HEK293 (cell line): ENCODE results near the gene HDAC8.

Source experiments
- AEBP2 ChIP-seq: fragments of 450-650 bp; formaldehyde crosslinking; IDR thresholded peaks from 2 replicates; pipeline ENCODE4 v1.5.1; 2016; ENCODE audit warnings: missing biosample characterization, missing genetic modification characterization, borderline replicate concordance
- ATF2 ChIP-seq: fragments of 450-650 bp; formaldehyde crosslinking; IDR thresholded peaks from 2 replicates; pipeline ENCODE4 v1.5.1; 2016; ENCODE audit warnings: missing biosample characterization, missing genetic modification characterization, low read depth
- GFI1B ChIP-seq: fragments of 450-650 bp; formaldehyde crosslinking; IDR thresholded peaks from 2 replicates; pipeline ENCODE4 v1.5.1; 2016; ENCODE audit warnings: missing biosample characterization, missing genetic modification characterization
- GLIS1 ChIP-seq: fragments of 450-650 bp; formaldehyde crosslinking; IDR thresholded peaks from 2 replicates; pipeline ENCODE4 v1.5.1; 2016; ENCODE audit warnings: missing biosample characterization, missing genetic modification characterization
- KLF1 ChIP-seq: fragments of 450-650 bp; formaldehyde crosslinking; IDR thresholded peaks from 2 replicates; pipeline ENCODE4 v1.5.1; 2016; ENCODE audit warnings: missing biosample characterization, missing genetic modification characterization
- KLF17 ChIP-seq: fragments of 450-650 bp; formaldehyde crosslinking; IDR thresholded peaks from 2 replicates; pipeline ENCODE4 v1.5.1; 2016; ENCODE audit warnings: missing biosample characterization, missing genetic modification characterization
- RBAK ChIP-seq: fragments of 450-650 bp; formaldehyde crosslinking; IDR thresholded peaks from 2 replicates; pipeline ENCODE4 v1.5.1; 2016; ENCODE audit warnings: missing biosample characterization, missing genetic modification characterization
- REPIN1 ChIP-seq: fragments of 450-650 bp; formaldehyde crosslinking; IDR thresholded peaks from 2 replicates; pipeline ENCODE4 v1.5.1; 2017; ENCODE audit warnings: missing biosample characterization, missing genetic modification characterization, low read depth
- ZFP41 ChIP-seq: fragments of 450-650 bp; formaldehyde crosslinking; IDR thresholded peaks from 2 replicates; pipeline ENCODE4 v1.5.1; 2016; ENCODE audit warnings: missing biosample characterization, missing genetic modification characterization, borderline replicate concordance
- ZNF112 ChIP-seq: fragments of 450-650 bp; formaldehyde crosslinking; IDR thresholded peaks from 2 replicates; pipeline ENCODE4 v1.5.0; 2017; ENCODE audit warnings: missing biosample characterization, missing genetic modification characterization
- ZNF114 ChIP-seq: fragments of 450-650 bp; formaldehyde crosslinking; IDR thresholded peaks from 2 replicates; pipeline ENCODE4 v1.5.0; 2017; ENCODE audit warnings: missing biosample characterization, missing genetic modification characterization
- ZNF132 ChIP-seq: fragments of 450-650 bp; formaldehyde crosslinking; IDR thresholded peaks from 2 replicates; pipeline ENCODE4 v1.5.1; 2017; ENCODE audit warnings: missing biosample characterization, missing genetic modification characterization, borderline replicate concordance
- ZNF155 ChIP-seq: fragments of 450-650 bp; formaldehyde crosslinking; IDR thresholded peaks from 2 replicates; pipeline ENCODE4 v1.5.1; 2016; ENCODE audit warnings: missing biosample characterization, missing genetic modification characterization
- ZNF157 ChIP-seq: fragments of 450-650 bp; formaldehyde crosslinking; IDR thresholded peaks from 2 replicates; pipeline ENCODE4 v1.5.1; 2016; ENCODE audit warnings: missing biosample characterization, missing genetic modification characterization
- ZNF175 ChIP-seq: fragments of 450-650 bp; formaldehyde crosslinking; IDR thresholded peaks from 2 replicates; pipeline ENCODE4 v1.5.1; 2016; ENCODE audit warnings: missing biosample characterization, missing genetic modification characterization
- ZNF19 ChIP-seq: fragments of 450-650 bp; formaldehyde crosslinking; IDR thresholded peaks from 2 replicates; pipeline ENCODE4; 2016; ENCODE audit warnings: missing biosample characterization, missing genetic modification characterization, low read depth
- ZNF2 ChIP-seq: fragments of 450-650 bp; formaldehyde crosslinking; IDR thresholded peaks from 2 replicates; pipeline ENCODE4 v1.5.1; 2016; ENCODE audit warnings: missing biosample characterization, missing genetic modification characterization
- ZNF211 ChIP-seq: fragments of 450-650 bp; formaldehyde crosslinking; IDR thresholded peaks from 2 replicates; pipeline ENCODE4 v1.5.1; 2016; ENCODE audit warnings: low read depth, missing biosample characterization, missing genetic modification characterization
- ZNF223 ChIP-seq: fragments of 450-650 bp; formaldehyde crosslinking; IDR thresholded peaks from 2 replicates; pipeline ENCODE4 v1.5.1; 2016; ENCODE audit warnings: missing biosample characterization, missing genetic modification characterization
- ZNF292 ChIP-seq: fragments of 450-650 bp; formaldehyde crosslinking; IDR thresholded peaks from 2 replicates; pipeline ENCODE4 v1.5.1; 2016; ENCODE audit warnings: low read depth, missing biosample characterization, missing genetic modification characterization, borderline replicate concordance
- ZNF350 ChIP-seq: fragments of 450-650 bp; formaldehyde crosslinking; IDR thresholded peaks from 2 replicates; pipeline ENCODE4 v1.5.0; 2017; ENCODE audit warnings: missing biosample characterization, mild to moderate bottlenecking, missing genetic modification characterization
- ZNF391 ChIP-seq: fragments of 450-650 bp; formaldehyde crosslinking; IDR thresholded peaks from 2 replicates; pipeline ENCODE4 v1.5.1; 2016; ENCODE audit warnings: low read depth, missing biosample characterization, missing genetic modification characterization, borderline replicate concordance
- ZNF394 ChIP-seq: fragments of 450-650 bp; formaldehyde crosslinking; IDR thresholded peaks from 2 replicates; pipeline ENCODE4 v1.5.1; 2016; ENCODE audit warnings: missing biosample characterization, missing genetic modification characterization, mild to moderate bottlenecking, moderate library complexity, borderline replicate concordance
- ZNF423 ChIP-seq: fragments of 450-650 bp; formaldehyde crosslinking; IDR thresholded peaks from 2 replicates; pipeline ENCODE4 v1.5.1; 2016; ENCODE audit warnings: missing biosample characterization, missing genetic modification characterization
- ZNF555 ChIP-seq: fragments of 450-650 bp; formaldehyde crosslinking; conservative IDR thresholded peaks from 2 replicates; pipeline ENCODE4 v1.5.1; 2017; ENCODE audit warnings: missing biosample characterization, mild to moderate bottlenecking, missing genetic modification characterization, inconsistent platforms
- ZNF596 ChIP-seq: fragments of 450-650 bp; IDR thresholded peaks from 2 replicates; pipeline ENCODE4 v1.5.0; 2018; ENCODE audit warnings: missing biosample characterization, mild to moderate bottlenecking, missing genetic modification characterization, moderate library complexity
- ZNF600 ChIP-seq: fragments of 450-650 bp; formaldehyde crosslinking; IDR thresholded peaks from 2 replicates; pipeline ENCODE4 v1.5.1; 2016; ENCODE audit warnings: missing biosample characterization, missing genetic modification characterization
- ZNF670 ChIP-seq: fragments of 450-650 bp; formaldehyde crosslinking; IDR thresholded peaks from 2 replicates; pipeline ENCODE4 v1.5.1; 2016; ENCODE audit warnings: missing biosample characterization, missing genetic modification characterization, low read depth
- ZNF707 ChIP-seq: fragments of 450-650 bp; formaldehyde crosslinking; IDR thresholded peaks from 2 replicates; pipeline ENCODE4 v1.5.1; 2016; ENCODE audit warnings: missing biosample characterization, missing genetic modification characterization
- ZNF777 ChIP-seq: fragments of 450-650 bp; formaldehyde crosslinking; IDR thresholded peaks from 2 replicates; pipeline ENCODE4 v1.5.1; 2017; ENCODE audit warnings: missing biosample characterization, missing genetic modification characterization, borderline replicate concordance
- ZNF792 ChIP-seq: fragments of 450-650 bp; formaldehyde crosslinking; IDR thresholded peaks from 2 replicates; pipeline ENCODE4 v1.5.1; 2016; ENCODE audit warnings: missing biosample characterization, missing genetic modification characterization
- TF ChIP-seq, protein P1 (sequence below): fragments of 450-650 bp; formaldehyde crosslinking; IDR thresholded peaks from 2 replicates; pipeline ENCODE4 v1.5.1; 2016; ENCODE audit warnings: missing biosample characterization, missing genetic modification characterization
- TF ChIP-seq, protein P2 (sequence below): fragments of 450-650 bp; formaldehyde crosslinking; IDR thresholded peaks from 2 replicates; pipeline ENCODE4 v1.5.1; 2016; ENCODE audit warnings: missing biosample characterization, missing genetic modification characterization

HDAC8 gene

GRCh38 chrX:72554448-72555140 lies 18.0 kb downstream of the HDAC8 start (continued):
- no peak for TF ChIP-seq ZNF112 (tag by site-specific recombination)
- TF ChIP-seq ATF2 (tag by site-specific recombination): no peak
- TF ChIP-seq ZNF223: no peak
- no peak for TF ChIP-seq AEBP2
- TF ChIP-seq ZNF350 (tag by site-specific recombination): no peak
- TF ChIP-seq ZNF777 (tag by site-specific recombination): no peak
- TF ChIP-seq, protein P1, sequence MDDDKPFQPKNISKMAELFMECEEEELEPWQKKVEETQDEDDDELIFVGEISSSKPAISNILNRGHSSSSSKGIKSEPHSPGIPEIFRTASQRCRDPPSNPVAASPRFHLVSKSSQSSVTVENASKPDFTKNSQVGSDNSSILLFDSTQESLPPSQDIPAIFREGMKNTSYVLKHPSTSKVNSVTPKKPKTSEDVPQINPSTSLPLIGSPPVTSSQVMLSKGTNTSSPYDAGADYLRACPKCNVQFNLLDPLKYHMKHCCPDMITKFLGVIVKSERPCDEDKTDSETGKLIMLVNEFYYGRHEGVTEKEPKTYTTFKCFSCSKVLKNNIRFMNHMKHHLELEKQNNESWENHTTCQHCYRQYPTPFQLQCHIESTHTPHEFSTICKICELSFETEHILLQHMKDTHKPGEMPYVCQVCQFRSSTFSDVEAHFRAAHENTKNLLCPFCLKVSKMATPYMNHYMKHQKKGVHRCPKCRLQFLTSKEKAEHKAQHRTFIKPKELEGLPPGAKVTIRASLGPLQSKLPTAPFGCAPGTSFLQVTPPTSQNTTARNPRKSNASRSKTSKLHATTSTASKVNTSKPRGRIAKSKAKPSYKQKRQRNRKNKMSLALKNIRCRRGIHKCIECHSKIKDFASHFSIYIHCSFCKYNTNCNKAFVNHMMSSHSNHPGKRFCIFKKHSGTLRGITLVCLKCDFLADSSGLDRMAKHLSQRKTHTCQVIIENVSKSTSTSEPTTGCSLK (tag by site-specific recombination): no peak
- TF ChIP-seq ZNF157 (tag by site-specific recombination): no peak
- TF ChIP-seq, protein P2, sequence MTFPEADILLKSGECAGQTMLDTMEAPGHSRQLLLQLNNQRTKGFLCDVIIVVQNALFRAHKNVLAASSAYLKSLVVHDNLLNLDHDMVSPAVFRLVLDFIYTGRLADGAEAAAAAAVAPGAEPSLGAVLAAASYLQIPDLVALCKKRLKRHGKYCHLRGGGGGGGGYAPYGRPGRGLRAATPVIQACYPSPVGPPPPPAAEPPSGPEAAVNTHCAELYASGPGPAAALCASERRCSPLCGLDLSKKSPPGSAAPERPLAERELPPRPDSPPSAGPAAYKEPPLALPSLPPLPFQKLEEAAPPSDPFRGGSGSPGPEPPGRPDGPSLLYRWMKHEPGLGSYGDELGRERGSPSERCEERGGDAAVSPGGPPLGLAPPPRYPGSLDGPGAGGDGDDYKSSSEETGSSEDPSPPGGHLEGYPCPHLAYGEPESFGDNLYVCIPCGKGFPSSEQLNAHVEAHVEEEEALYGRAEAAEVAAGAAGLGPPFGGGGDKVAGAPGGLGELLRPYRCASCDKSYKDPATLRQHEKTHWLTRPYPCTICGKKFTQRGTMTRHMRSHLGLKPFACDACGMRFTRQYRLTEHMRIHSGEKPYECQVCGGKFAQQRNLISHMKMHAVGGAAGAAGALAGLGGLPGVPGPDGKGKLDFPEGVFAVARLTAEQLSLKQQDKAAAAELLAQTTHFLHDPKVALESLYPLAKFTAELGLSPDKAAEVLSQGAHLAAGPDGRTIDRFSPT (tag by site-specific recombination): 0 out of 2 replicates have a peak, but pooled peaks have one; percentile 25
- TF ChIP-seq ZNF423 (tag by site-specific recombination): peak; percentile 76
- no peak for TF ChIP-seq ZNF155 (tag by site-specific recombination)
- no peak for TF ChIP-seq ZNF211 (tag by site-specific recombination)
- no peak for TF ChIP-seq ZNF19 (tag by site-specific recombination)
- TF ChIP-seq ZNF175 (tag by site-specific recombination): no peak
- no peak for TF ChIP-seq REPIN1 (tag by site-specific recombination)
- TF ChIP-seq ZFP41: no peak
- TF ChIP-seq ZNF600 (tag by site-specific recombination): no peak
- no peak for TF ChIP-seq GFI1B (tag by site-specific recombination)
- no peak for TF ChIP-seq RBAK (tag by site-specific recombination)
- TF ChIP-seq ZNF596 (tag by site-specific recombination): no peak
- TF ChIP-seq ZNF707: no peak
- peak; percentile 80 for TF ChIP-seq KLF1 (tag by site-specific recombination)
- peak; percentile 92 for TF ChIP-seq GLIS1
- no peak for TF ChIP-seq ZNF394 (tag by site-specific recombination)
- TF ChIP-seq ZNF670 (tag by site-specific recombination): no peak
- peak; percentile 72; the same call in 1 of the 2 replicates for TF ChIP-seq ZNF2 (tag by site-specific recombination)
- no peak for TF ChIP-seq ZNF114 (tag by site-specific recombination)
- peak; percentile 65 for TF ChIP-seq KLF17 (tag by site-specific recombination)
- no peak for TF ChIP-seq ZNF792 (tag by site-specific recombination)
- no peak for TF ChIP-seq ZNF292 (tag by site-specific recombination)
- no peak for TF ChIP-seq ZNF555 (tag by site-specific recombination)
- no peak for TF ChIP-seq ZNF391 (tag by site-specific recombination)
- TF ChIP-seq ZNF132 (tag by site-specific recombination): no peak
